Epithelial cell of prostate (primary cell): ENCODE results near the gene PSMC5.
"Not testable (repeated sequence)": the region's sequence is repeated elsewhere in the genome, so short reads cannot be mapped to it uniquely, and the experiment has no call there.

Source experiments
- DNase-seq: peaks from one replicate; pipeline ENCODE4 v3.0.0-alpha.2; 2011; ENCODE audit warnings: low read depth, low spot score
- H3K27ac ChIP-seq: fragments of 450-650 bp; 2 replicates; pipeline ENCODE4 v1.5.1; 2017; ENCODE audit warnings: mild to moderate bottlenecking

The PSMC5 gene

DNA sequence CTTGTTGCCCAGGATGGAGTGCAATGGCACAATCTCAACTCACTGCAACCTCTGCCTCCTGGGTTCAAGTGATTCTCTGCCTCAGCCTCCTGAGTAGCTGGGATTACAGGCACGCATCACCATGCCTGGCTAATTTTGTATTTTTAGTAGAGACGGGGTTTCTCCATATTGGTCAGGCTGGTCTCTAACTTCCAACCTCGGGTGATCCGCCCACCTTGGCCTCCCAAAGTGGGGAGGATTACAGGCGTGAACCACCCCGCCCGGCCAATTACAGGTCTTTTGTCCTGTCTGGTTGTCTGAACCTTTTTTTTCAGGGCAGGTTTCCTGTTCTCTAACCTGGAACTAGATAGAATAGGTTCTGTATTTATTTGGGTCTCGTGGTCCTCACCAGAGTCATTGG, 29.2 kb downstream of the PSMC5 start:
- not testable (repeated sequence) for DNase-seq, H3K27ac ChIP-seq

DNA sequence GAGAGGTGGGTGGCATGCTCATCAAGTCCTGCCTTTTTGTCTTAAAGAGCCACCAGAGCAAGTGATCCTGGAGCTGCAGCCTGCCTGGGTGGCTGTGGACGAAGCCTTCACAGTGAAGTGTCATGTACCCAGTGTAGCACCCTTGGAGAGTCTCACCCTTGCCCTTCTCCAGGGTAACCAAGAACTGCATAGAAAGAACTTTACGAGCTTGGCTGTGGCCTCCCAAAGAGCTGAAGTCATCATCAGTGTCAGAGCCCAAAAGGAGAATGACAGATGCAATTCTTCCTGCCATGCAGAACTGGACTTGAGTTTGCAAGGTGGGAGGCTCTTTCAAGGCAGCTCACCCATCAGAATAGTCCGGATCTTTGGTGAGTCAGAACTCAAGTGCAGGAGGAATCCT, 32.0 kb downstream of the PSMC5 start:
- no peak overlapping the region for H3K27ac ChIP-seq
- no peak for DNase-seq

DNA sequence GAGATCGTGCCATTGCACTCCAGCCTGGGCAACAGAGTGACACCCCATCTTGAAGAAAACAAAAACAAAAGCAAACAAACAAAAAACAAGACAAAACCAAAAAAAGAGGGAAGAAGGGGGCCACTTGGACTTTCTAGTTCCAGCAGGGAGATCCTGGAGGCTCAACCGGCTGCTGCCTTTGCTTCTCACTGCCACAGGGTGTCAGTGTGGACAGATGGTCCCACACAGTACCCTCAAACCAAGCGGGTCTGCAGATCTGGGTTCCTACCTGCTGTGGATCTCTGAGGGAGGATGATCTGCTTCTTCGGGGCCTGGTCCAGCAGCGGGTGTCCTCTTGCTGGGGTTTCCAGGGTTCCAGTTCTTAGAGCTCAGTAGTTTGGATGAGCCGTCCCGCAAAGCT, 39.4 kb downstream of the PSMC5 start:
- not testable (repeated sequence) for H3K27ac ChIP-seq, DNase-seq

DNA sequence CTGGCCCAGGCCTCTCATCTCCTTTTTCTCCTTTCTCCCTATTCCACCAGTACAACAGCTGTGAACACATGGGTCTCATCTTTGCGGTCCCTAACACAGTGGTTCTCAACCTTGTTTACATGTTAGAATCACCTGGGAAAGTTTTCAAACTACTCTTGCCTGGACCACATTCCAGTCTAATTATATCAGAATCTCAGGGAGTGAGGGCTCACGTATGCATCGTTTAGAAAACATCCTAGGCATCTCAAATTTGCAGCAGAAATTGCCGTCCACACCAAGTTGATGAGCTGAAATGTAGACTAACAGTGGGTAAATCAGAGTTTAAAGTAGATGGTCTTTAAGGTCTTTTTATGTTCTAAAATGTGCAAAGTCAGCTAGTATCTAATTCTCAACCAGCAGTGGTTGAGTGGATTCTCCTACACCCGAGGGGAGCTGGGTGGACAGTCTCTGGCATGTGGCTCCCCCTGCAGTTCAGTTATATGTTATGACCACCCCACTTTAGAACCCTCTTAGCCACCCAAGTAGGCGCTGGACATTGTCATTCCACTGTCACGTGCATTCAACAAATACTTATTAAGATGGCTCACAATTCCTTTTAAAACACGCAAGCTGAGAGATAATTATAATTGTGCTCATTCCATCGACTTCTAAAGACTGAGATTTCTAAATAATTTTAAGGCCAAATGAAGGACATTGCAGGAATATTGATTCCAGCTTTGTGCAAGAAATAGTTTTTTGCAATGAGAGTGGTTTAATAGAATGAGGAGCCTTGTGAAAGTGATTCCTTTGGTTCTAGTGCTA, 42.5 kb downstream of the PSMC5 start:
- DNase-seq, H3K27ac ChIP-seq: not testable (repeated sequence)

DNA sequence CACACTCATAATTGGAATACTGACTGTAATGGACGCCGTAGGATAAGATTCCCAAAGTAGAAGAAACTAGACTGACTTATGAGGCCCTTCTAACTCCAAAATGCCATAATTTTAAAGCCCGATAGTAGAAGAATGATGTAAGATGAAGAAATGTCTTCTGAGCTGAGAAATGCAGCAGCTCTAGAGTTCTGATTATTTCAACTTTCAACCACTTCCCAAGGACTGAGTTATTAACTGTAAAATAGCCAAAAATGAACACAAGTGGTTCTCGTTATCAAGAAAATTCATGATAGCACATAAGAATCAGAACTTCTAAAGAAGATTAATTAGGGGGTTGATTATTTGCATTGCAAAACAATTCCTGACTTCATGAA, 43.0 kb downstream of the PSMC5 start:
- H3K27ac ChIP-seq, DNase-seq: not testable (repeated sequence)

DNA sequence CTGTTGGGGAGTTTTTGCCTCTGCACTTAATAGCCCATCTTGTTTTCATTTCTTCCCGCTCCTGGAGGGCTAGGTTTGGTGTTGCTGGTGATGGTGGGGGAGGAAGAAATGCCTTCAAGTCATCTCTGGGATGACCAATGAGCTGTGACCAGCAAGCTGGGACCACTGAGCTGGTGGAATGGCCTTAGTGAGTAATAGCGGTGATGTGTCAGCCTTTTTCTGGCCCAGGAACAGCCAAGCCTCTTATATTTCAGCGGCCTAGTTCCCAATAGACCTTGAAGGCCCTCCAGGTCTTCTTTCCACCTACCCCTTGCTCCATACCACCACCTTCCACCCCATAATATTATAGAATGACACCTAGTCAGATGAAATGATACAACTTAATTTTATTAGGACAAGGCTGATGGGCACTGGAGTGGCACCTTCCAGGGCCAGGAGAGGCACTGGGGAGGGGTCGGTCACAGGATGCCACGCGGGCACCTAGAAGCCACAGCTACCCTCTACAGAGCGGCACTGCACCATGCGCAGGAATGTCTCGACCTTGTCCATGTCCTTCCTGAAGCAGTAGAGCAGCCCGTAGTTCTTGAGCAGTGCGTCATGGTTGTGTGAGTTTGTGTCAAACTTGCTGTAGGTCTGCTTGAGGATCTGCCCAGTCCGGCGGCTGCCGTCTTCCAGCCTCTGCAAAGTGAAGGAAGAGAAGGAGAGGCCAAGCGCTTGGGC, 44.6 kb downstream of the PSMC5 start:
- not testable (repeated sequence) for H3K27ac ChIP-seq, DNase-seq

DNA sequence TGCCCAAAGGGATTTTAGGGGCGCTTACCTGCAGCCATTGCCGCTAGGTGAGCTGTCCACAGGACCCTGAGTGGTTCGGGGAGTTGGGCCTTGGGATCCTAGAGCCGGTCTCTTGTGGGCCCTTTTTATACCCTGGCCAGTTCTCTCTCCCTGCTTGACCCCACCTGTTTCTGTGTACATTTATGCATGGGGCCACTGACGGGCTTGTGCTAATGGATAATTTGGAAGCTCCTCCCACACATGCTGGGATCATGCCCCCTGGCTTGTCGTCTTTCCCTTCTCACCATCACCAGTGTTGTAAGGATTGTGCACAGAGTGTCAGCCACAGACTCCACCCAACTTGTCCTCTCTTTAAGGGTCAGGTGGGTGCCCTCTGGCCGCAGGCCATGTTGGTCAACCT, 46.3 kb downstream of the PSMC5 start, which contains the start of gene CSH2:
TSS of gene CSH2 (minus strand) at position 101 of the 400 bp plus-strand sequence. CDS start at position 38, 63 bp downstream.
- not testable (repeated sequence) for H3K27ac ChIP-seq, DNase-seq

DNA sequence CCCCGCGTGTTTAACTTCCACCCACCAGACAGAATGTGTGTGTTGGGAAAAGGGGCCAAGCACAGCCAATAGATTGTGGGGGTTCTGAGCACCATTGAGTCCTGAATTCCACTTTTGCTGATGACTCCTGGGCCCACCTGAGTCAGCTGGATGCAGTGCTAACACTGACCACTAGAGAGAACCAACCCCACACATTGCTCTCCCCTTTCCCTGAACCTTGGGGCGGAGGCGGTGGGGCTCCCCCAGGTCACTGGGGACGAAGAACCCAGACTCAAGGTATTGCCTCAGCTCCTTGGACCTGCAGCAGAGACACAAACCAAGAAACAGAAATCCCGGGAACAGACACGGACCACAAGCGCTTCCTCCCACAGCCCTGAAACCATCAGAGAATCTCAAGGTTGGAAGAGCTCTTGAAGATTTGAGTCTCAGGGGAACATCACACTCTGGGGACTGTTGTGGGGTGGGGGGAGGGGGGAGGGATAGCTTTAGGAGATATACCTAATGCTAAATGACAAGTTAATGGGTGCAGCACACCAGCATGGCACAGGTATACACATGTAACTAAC, 46.9 kb downstream of the PSMC5 start:
- not testable (repeated sequence) for DNase-seq, H3K27ac ChIP-seq

DNA sequence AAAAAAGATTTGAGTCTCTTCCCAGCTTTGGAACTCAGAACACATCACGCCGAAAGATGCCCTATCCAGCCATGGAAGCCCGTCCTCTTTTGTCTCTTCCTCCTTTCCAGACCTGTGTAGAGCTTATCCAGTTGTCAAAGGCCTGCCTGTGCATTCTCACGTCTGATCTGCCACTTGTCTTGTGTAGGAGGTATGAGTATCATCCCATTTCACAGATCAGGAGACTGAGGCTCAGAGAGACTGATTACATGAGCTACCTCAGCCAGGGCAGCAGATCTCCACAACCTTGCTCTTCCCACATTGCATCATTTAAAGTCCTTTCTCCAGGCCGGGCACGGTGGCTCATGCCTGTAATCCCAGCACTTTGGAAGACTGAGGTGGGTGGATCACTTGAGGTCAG, 47.5 kb downstream of the PSMC5 start:
- not testable (repeated sequence) for H3K27ac ChIP-seq, DNase-seq

DNA sequence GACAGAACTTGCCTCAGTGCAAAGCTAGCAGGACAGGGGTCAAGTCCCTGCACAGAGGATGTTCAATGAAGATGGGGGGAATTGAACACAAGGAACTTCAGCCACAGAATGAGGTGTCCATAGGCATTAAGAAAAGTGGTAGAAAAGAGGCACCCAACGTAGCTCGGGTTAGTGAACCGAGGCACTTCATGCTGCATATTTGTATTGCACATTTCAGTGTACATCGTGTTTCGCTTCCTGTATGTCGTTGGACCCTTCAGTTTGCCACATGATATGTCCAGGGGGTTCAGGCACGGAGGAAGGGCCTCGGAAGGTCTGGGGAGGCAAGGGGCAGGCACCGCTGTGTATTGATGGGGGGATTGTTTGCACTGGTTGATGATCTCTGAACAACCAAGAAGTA, 51.2 kb downstream of the PSMC5 start:
- not testable (repeated sequence) for H3K27ac ChIP-seq, DNase-seq

DNA sequence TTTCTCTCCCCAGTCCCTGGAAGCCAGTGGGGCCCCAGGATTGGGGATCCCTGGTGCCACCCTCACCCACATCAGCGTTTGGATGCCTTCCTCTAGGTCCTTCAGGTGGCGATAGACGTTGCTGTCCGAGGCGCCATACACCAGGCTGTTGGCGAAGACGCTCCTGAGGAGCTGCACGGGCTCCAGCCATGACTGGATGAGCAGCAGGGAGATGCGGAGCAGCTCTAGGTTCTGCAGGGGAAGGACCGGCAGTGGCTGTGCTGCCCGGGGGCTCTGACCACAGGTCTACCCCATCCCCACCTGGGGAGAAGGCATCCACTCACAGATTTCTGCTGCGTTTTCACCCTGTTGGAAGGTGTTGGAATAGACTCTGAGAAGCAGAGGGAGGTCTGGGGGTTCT, 53.5 kb downstream of the PSMC5 start:
- no peak for DNase-seq
- no peak overlapping the region for H3K27ac ChIP-seq

DNA sequence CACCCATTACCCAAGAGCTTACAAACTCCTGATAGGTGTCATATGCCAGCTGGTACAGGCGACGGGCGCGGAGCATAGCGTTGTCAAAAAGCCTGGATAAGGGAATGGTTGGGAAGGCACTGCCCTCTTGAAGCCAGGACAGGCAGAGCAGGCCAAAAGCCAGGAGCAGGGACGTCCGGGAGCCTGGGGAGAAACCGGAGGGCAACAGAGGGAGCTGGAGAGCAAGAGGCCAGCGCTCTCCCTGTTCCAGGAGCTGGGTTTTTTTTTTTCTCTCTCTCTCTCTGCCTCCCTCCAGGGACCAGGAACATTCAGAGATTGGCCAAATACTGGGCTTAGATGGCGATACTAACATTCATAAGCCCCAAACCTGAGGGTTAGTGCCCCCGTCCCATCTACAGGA, 54.1 kb downstream of the PSMC5 start:
- not testable (repeated sequence) for DNase-seq, H3K27ac ChIP-seq
